Cerebellar nuclear complex (tissue), 1 donor: Measurements from ENCODE around the gene C2orf68.
A peak's percentile ranks its signal among the peaks of the same experiment; 100 is the strongest.
"Not testable (repeated sequence)": the region's sequence is repeated elsewhere in the genome, so short reads cannot be mapped to it uniquely, and the experiment has no call there.

Experiments
- DNase-seq, 2 experiments: peaks; one replicate each; lab custom pipeline; 2025; lab: John Stamatoyannopoulos, UW

C2orf68 gene

GRCh38 chr2:85611705-85612587 lies at the start of gene C2orf68:
C2orf68 (minus strand) TSS chr2:85612066; CDS start chr2:85611984, 82 bp downstream.
- peak; percentile 50 to 80 for DNase-seq

- no peak for DNase-seq
Observed at GRCh38 chr2:85661139-85661858, 49.4 kb upstream of the C2orf68 start.

GRCh38 chr2:85660725-85661124 lies 48.9 kb upstream of the C2orf68 start:
- no peak for DNase-seq

- not testable (repeated sequence) for DNase-seq
Observed at GRCh38 chr2:85660301-85660700, 48.4 kb upstream of the C2orf68 start.

- DNase-seq = no peak
Observed at GRCh38 chr2:85659324-85659981, 47.6 kb upstream of the C2orf68 start.

GRCh38 chr2:85657399-85657798 lies 45.5 kb upstream of the C2orf68 start:
- not testable (repeated sequence) for DNase-seq

GRCh38 chr2:85656468-85656867 lies 44.6 kb upstream of the C2orf68 start:
- DNase-seq = no peak

GRCh38 chr2:85655961-85656417 lies 44.1 kb upstream of the C2orf68 start:
- DNase-seq = no peak

- no peak for DNase-seq
Observed at GRCh38 chr2:85653996-85654395, 42.1 kb upstream of the C2orf68 start.

- DNase-seq = no peak
Observed at GRCh38 chr2:85652056-85652455, 40.2 kb upstream of the C2orf68 start.

GRCh38 chr2:85651097-85651496 lies 39.2 kb upstream of the C2orf68 start:
- DNase-seq = no peak

GRCh38 chr2:85650456-85650855 lies 38.6 kb upstream of the C2orf68 start:
- no peak for DNase-seq

- no peak for DNase-seq
Observed at GRCh38 chr2:85649201-85650190, 37.6 kb upstream of the C2orf68 start.

GRCh38 chr2:85648619-85649018 lies 36.8 kb upstream of the C2orf68 start:
- no peak for DNase-seq

- no peak for DNase-seq
Observed at GRCh38 chr2:85647823-85648526, 36.1 kb upstream of the C2orf68 start.

GRCh38 chr2:85646166-85646565 lies 34.3 kb upstream of the C2orf68 start:
- no peak for DNase-seq

GRCh38 chr2:85644909-85645308 lies 33.0 kb upstream of the C2orf68 start:
- no peak for DNase-seq

- DNase-seq = no peak
Observed at GRCh38 chr2:85642725-85643124, 30.9 kb upstream of the C2orf68 start.

- no peak for DNase-seq
Observed at GRCh38 chr2:85635636-85636035, 23.8 kb upstream of the C2orf68 start.

- no peak for DNase-seq
Observed at GRCh38 chr2:85635011-85635410, 23.1 kb upstream of the C2orf68 start.

GRCh38 chr2:85631316-85631715 lies 19.4 kb upstream of the C2orf68 start:
- DNase-seq = no peak
